Renal pelvis (tissue), 4 donors: ENCODE results near the gene TMEM184A. TPM values are rescaled to one million over a fixed set of nuclear protein-coding genes. Genes with fewer than 3 reads are reported as not detected.

Experiments used
- DNase-seq: peaks from one replicate; pipeline ENCODE4 v3.0.0-alpha.2; 2013
- polyA plus RNA-seq, 3 donors: library from polyadenylated mRNA; unstranded; fragments of 120-200 nt; gene quantifications; one replicate each; pipeline ENCODE4 v1.2.1, GENCODE V29; 2013; ENCODE audit not compliant: insufficient read length in 3 of 3

Gene TMEM184A
- polyA plus RNA-seq, 3 donors = 6.0 to 9.7 (median 8.6) TPM

DNA sequence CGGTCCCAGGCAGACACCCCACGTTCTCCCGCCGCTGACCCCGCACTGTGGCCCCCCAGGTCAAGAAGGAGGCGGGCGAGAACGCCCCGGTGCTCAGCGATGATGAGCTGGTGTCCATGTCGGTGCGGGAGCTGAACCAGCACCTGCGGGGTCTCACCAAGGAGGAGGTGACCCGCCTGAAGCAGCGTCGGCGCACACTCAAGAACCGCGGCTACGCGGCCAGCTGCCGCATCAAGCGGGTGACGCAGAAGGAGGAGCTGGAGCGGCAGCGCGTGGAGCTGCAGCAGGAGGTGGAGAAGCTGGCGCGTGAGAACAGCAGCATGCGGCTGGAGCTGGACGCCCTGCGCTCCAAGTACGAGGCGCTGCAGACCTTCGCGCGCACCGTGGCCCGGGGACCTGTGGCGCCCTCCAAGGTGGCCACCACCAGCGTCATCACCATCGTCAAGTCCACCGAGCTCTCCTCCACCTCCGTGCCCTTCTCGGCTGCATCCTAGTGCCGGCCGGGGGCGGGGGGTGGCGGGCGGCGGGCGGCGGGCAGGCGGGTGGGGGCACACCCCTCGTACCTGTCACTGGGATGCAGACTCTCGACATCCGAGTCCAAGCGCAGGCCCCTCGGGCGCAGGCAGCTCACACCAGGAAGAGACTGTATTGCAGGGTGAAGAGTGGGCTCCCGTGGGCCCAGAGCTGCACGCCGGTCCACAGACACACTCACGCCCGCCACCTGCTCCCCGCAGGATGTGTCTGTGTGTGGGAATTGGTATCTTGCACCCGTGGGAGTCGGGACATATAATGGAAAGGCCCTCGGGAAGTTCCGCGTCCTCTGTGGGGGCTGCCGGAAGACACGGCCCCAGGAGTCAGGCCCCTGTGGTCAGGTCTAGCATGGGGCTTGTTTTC is 15.9 kb downstream of the TMEM184A start:
- DNase-seq = no peak

DNA sequence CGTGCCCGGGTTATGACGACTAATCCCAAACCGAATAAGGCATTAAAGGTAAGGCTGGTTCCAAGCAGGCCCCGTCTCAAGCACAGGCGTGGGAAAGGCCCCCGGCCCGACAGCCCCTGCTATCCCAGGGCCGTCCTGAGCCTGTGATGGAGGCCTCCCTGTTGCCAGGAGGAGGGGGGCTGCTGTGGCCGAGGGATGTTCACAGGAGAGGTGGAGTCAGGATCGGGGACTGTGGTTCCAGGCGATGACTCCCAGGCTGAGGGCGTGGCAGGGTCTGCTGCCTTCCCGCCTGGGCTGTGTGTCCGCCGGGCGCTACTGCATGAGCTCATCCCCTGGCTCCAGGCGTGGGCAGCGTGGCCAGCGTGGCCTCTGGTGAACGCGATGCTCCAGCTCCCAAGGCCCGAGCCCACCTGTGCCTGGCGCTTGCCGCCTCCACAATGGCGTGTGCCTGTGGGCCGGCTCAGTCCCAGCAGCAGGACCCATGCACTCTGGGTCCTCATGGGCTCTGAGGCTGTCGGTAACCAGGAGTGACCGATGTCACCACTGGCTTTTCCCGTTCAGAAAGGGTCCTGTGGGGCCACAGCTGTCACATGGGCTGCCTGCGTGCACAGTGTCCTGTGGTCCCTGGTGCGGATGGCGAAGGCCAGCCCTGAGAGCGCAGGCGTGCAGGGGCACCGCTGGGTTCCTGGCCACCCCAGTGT is 16.7 kb downstream of the TMEM184A start:
- DNase-seq = no peak

DNA sequence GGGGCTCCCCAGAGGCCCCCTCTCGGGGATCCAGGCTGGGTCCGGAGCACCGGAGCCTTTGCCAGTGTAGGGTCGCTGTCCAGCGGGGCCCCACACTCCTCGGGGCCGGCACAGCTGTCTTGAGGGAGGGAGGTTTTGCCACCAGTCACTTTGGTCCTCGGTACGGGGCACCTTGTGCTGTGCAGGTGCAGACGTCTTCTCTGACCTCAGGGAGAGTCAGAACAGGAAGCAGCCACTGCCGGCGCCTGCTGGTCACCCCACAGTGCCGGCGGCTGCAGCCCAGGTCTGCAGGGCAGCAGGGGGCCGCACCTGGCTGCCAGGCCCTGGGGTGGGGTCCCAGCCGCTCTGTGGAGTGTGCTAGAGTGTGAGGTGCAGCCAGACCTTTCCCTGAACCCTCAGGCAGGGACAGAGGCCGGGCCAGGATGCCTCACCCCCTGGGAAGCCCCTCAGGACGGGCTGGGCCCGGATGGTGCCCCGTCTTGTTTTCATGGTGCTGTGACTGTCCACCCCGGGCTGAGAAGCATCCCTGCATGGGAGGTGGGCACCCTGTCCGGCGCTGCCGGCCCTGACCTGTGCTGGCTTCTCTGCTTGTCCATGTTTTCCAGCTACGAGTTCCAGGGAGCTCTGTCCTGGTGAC is 17.3 kb downstream of the TMEM184A start:
- DNase-seq = no peak

DNA sequence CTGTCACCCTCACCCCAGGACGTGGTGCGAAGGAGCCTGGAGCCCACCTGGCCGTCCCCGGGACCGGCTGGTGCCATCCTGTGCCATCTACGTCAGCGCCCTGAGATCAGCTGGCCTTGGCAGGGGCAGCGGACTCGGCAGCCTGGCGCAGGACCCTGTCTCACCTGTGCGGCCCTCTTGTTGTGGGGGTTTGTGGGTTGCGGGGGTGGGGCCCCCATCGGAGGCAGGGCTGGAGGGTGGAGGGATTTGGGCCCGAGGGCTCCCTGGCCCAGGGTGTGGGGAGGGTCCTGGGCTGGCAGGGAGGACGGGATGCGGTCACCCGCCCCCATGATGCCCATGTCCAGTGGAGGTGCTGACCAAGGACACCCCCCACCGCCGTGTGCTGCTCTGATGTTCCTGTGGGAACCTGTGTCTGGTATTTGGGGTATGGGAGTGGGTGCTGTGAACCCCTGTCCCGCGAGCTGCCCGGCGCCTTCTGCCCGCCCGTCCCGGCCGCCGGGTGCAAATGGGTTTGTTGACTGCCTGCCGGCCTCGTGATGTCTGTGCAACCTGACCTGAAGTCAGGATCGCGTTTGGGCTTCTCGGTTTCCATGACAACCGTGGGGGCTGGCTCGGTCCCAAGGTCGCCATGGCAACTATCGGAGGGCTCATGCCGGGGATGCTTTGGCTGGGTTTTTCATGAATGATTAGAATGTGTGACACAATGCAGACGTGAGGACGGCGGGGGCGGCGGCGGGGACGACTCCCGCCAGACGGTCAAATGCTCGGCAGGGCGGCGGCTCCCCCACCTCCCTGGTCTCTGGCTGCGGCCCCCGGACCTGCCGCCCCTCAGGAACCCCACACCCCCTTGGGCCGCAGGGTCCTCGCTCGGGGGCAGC is 18.2 kb downstream of the TMEM184A start:
- DNase-seq = peak; percentile 95

DNA sequence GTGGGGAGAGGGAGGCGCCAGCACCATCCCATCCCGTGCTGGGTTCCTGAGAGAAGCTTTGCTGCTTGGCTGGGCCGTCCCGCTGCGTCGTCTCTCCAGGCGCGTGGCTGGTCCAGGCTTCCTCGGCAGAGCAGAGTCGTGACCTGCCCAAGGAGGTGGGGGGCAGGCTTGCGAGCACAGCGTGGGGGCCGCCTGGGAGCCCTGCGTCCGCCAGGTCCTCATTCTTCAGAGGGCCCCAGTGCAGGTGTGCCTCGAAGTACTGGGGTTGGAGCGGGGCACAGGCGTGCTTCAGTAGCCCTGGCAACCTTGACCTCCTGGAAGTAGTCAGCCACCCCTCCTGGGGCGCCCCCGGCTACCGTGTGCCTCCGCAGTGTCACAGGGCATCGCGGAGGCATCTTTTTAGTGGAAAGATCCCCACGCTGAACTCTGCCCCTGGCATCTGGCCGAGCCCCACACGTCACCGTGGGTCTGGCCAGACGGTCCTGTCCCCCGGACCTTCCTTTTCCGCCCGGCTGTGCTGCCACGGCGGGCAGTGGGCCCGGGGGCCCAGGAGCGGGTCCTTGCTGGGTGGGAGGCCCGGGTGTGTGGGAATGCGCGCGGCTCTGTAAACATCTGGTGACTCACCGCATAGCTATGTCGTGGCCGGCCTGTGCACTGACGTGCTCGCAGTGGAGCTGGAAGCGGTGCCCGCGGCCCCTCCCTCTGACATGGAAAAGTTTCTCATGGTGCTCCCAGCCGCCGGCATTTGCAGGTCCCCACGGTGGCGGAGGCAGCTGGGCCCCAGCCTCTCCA is 19.1 kb downstream of the TMEM184A start:
- peak; percentile 95 for DNase-seq

DNA sequence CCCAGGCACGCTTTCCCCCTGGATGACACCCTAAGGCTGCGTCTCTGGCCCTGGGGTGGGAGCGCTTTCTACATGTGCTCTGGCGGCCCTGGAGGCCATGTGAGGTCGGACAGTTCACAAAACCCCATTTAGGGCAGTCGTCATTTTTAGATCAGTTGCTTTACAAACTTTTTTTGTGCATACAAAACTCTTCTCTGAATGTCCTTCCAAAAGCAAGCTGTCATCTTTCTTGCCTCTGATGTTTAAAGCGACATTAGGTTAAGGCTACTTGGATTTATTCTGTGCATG is 19.6 kb downstream of the TMEM184A start:
- DNase-seq = no peak

DNA sequence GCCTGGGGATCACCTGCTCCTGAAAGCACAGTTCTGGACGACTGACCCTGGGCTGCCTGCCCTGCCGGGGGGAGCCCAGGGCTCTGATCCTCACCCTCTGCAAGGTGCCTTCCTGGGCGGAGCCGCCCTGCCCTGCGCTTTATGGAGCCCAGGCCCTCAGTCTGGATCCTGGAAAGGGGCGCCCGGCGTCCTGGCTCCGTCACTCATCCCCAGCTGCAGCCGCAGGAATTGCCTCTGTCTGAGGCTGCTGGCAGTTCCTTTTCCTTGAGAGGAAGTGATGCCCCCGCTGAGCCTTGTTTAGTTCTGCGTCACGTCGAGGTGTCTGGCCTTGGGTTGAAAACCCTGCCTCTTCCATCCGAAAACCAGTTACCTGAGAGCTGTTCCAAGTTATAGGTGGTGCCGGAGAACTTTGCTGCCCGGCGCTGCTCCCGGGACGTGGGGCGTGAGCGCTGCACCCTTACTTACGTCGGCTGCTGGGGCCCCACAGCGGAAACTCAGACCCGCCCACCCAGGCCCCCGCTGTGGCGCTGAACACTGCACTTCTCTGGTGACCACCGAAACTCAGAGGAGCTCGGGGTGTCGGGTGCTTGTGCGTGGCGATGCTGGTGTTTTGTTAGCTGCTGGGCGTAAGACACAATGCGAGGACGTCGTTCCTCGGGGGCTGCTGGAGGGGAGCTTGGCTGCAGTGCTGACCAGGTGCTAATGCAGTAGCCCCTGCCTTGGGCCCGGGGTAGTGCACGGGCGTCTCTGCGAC is 20.1 kb downstream of the TMEM184A start:
- DNase-seq = no peak

DNA sequence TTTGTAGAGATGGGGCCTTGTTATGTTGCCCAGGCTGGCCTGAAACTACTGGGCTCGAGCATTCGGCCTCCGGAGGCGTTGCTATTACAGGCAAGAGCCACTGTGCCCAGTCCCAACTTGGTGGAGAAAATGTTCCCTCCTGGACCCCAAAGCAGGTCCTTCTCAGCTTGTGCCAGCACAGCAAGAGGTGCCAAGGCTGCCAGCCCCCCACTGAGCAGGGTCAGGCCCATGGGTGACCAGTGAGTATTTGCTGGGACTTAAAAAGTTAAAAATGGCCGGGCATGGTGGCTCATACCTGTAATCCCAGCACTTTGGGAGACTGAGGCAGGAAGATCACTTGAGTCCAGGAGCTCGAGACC is 20.9 kb downstream of the TMEM184A start:
- DNase-seq = no peak

DNA sequence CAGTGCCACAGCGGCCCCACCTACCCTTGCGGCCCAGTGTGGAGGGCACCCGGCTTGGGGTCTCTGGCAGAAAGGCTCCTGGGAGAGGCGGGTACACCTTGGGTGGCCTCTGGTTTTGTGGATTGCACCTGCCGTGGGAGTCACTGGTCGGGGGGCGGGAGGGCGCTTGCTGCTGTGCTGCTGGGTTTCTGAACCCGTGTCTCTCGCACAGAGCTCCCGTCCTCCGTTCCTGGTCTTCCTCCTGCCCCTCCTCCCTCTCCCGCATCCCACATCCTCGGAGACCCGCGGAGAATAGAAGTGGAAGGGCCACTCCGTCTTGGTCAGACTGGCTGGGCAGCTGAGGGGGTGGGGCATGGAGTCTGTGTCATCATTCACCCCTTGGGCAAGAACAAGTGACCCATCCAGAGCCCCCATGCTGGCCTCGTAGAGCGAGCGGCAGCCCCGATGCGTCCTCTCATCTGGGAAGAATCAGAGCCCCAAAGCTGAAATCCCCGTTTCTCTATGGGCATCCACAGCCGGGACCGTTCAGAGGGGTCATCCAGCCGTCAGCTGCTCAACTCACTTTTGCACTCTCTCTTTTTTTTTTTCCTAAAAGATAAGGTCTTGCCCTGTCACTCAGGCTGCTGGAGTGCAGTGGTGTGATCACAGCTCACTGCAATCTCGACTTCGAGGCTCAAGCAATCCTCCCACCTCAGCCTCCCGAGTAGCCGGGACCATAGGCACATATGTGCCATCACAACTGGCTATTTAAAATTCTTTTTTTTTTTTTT is 21.5 kb downstream of the TMEM184A start:
- no peak for DNase-seq

DNA sequence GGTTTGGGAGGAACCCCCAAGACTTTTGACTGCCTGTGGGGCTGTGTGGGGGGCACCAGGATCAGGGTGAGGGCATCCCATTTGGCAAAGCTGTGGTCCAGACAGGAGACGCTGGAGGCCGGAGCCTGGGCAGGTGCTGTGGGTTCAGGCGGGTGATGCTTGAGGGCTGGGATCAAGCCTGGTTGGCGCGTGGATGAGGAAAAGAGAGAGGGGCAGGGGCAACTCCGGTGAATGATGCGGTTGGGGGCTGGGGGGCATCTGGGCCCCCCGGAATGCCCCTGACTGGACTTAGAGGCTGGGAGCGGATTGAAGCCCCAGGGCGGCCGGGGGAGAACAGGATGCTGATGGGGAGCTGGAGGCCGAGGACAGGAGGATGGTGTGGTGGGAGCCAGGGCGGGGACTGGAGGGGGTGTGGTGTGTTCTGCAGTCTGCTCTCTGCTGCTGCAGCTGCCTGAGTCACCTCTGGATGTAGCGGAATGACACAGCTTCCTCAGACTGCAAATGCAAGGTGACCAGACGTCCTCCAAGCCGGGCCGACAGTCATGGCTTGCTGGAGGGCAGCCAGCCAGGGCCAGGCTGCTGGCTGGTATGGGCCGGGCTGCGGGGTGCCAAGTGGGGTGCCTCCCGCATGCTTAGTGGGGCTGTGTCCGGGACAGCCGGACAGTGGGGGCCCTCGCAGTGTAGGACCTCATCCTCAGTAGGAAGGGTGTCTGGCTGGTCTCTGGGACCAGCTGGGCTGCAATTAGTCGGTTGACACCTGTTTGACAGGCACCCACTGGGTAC is 22.3 kb downstream of the TMEM184A start:
- no peak for DNase-seq

DNA sequence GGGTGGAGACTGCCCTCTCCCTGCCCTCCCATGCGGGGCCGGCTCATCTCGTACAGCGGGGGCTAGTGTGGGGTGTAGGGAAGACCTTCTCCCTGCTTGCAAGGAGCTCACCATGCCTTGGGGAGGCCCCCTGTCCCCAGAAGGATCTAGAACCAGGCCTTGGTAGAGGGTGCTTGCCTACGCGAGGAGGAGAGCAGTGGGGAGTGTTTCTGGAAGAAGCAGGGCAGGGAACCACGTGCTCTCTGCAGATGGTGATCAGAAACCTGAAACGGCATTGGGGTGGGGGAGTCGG is 22.8 kb downstream of the TMEM184A start:
- DNase-seq = no peak

DNA sequence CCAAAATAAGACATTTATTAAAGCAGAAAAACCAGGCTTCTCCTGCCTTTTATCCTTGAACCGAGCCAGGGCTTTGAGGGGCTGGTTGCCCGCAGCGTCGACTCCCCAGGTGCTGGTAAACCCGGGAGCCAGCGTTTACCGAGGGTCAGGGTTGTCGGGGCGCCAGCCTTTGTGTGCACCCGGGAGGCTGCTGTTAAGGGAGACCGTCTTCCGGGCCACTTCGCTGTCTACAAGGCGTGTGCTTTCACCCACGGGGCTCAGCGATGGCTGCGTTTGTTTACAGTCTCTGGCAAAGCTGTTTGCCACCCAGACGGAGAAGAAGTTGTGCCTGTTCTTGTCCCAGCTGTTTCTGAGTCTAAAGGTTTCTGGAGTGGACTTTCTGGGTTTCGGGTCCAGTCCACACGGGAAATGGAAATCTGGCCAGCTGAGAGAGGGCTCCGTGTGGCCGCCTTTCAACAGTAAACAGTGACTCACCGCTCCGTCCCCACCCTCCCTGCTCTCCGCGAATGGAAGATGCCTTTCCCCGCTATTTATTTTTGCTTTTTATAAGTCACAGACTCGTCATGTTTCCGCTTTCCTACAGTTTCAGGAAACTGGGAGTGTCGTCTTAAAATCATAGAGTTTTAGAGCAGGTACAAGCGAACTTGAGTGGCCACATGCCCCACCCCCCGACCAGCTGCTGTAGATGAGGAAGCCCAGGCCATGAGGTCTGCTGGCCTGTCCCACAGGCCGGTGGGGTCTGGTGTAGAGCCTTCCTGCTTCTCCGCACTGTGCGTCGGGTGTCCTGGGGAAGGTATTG is 23.4 kb downstream of the TMEM184A start:
- no peak for DNase-seq

DNA sequence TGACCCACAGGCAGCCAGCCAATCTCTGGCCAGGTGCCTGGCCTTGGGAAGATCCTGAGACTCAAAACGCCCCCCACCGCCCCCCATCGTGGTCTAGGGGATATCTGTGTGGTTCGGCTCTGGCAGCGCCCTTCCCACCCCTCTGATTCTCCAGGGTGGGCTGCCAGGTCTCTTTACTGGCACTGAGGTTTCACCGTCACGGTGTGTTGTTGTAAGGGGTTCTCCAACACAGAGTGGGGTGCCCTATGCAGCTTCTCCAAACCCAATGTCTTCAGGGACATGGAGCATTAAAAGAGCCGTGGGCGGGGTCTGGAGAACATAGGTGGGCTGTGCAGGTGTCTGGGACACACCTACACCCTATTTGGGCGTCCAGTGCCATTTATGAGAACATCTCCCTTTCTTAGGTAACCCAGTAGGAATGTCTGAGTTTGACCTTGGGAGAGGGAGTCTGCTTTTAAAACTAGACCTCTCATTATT is 24.0 kb downstream of the TMEM184A start:
- no peak for DNase-seq

DNA sequence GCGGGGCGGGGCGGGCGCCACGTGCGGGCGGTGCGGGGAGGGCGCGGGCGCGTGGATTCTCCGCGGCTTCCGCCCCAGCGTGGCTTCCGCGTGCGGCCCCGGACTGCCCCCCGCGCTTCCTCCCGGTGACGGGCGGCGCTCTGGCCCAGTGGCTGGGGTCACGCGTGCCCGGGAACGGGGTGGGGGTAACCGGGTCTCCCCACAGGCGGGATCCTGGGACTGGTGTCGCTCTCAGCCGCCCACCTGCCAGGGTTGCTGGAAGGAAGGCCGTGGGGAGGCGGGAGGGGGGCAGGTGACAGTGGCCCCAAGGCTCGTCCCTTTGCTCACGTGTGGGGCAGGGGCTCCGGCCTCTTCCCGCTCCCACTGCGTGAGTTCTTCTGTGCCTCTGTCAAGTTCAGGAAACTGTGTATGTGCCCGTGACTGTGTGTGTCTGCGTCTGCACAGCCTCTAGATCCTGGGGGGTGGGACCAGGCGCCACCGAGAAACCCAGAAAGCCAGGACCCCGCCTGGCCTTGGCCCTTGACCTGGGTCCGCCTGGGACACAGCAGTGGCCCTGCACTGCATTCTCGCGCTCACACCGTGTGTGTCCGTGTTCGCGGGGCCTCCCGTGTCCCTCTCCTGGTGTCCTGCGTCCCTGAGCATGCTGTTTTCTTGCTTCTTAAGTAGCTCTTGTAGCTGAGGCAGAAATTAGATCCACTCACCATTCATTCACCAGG is 24.6 kb downstream of the TMEM184A start:
- DNase-seq = no peak

DNA sequence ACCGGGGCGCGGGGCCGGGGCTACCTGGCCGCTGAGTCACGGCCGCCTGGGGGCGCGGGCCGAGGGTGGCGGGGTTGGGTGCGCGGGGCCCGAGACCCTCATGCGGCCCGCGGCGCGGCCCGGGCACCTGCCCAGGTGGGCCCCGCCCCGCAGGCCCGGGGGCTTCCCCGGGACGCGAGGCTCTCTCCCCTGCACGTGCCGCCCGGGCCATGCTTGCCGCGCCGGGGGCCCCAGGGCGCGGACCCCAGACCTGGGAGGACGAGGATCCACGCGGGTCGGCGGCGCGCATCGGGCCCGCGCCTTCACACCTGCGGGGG is 25.1 kb downstream of the TMEM184A start:
- DNase-seq = no peak

DNA sequence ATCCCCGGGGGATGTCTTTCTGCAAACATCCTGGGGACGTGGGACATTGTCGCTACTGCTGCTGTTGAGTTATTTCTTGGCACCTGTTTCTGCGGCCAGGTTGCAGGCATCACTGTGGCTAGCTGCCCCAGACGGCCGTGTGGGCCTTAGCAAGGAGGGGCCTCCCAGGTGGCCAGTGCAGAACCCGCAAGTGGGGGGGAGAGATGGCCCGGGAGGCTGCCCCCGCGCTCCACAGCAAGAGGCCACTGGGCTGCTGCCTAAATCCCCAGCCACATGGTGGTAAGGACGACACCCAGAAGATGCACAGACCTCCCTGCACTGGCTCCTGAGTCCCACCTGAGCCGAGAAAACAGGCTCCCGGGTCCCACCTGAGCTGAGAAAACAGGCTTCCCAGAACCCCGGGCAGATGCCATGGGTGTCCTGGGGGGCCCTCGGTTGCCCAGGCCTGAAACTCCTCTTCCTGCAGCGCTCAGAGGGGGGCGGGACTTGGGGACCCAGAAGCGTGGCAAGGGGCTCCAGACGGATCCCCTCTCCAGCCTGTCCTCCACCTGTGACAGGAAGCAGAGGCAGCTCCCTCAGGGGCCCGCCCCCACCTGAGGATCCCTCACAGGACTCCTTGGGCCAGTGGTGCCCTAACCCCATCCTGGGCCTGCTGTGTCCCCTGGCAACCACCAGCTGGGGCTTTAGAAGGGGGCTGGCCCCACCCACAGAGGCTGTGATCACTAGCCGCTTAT is 26.5 kb downstream of the TMEM184A start:
- DNase-seq = no peak

DNA sequence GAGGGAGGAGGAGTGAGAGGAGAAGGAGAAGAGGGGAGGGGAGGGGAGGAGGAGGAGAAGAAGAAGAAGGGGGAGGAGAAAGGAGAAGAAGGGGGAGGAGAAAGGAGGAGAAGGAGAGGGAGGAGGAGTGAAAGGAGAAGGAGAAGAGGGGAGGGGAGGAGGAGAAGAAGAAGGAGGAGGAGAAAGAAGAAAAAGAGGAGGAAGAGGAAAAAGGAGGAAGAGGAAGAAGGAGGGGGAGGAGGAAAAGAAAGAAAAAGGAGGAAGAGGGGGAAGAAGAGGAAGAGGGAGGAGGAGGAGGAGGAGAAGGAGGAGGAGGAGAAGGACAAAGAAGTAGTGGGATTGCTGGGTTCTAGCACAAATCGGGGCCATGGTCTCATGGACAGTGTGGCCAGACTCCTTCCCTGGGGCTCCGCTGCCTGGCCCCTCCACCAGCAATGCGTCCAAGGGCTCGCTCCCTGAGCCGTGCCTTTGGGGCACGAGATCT is 29.7 kb downstream of the TMEM184A start:
- DNase-seq = no peak
